ENCODE data around the gene NCKAP5.

The NCKAP5 gene

GRCh38 chr2:132754392-132754791, 813.9 kb downstream of the NCKAP5 start:
- no peak for DNase-seq (ENCODE audit: low read depth)

GRCh38 chr2:132752421-132753206, 815.6 kb downstream of the NCKAP5 start:
- DNase-seq (ENCODE audit: low read depth): no peak

- no peak for DNase-seq (ENCODE audit: low read depth)
Measured at GRCh38 chr2:132751836-132752235, 816.4 kb downstream of the NCKAP5 start.

GRCh38 chr2:132750606-132751005, 817.7 kb downstream of the NCKAP5 start:
- no peak for DNase-seq (ENCODE audit: low read depth)

GRCh38 chr2:132747046-132747445, 821.2 kb downstream of the NCKAP5 start:
- no peak for DNase-seq (ENCODE audit: low read depth)

GRCh38 chr2:132741754-132742153, 826.5 kb downstream of the NCKAP5 start:
- DNase-seq (ENCODE audit: low read depth): no peak

GRCh38 chr2:132740081-132740720, 828.1 kb downstream of the NCKAP5 start:
- no peak for DNase-seq (ENCODE audit: low read depth)

- no peak for DNase-seq (ENCODE audit: low read depth)
Measured at GRCh38 chr2:132738223-132738622, 830.0 kb downstream of the NCKAP5 start.

- no peak for DNase-seq (ENCODE audit: low read depth)
Measured at GRCh38 chr2:132736059-132736458, 832.2 kb downstream of the NCKAP5 start.

GRCh38 chr2:132734961-132735360, 833.3 kb downstream of the NCKAP5 start:
- no peak for DNase-seq (ENCODE audit: low read depth)

- no peak for DNase-seq (ENCODE audit: low read depth)
Measured at GRCh38 chr2:132733094-132733493, 835.2 kb downstream of the NCKAP5 start.

- no peak for DNase-seq (ENCODE audit: low read depth)
Measured at GRCh38 chr2:132732694-132733093, 835.6 kb downstream of the NCKAP5 start.

- DNase-seq (ENCODE audit: low read depth): no peak
Measured at GRCh38 chr2:132731441-132731840, 836.8 kb downstream of the NCKAP5 start.

GRCh38 chr2:132730611-132731010, 837.7 kb downstream of the NCKAP5 start:
- no peak for DNase-seq (ENCODE audit: low read depth)

- no peak for DNase-seq (ENCODE audit: low read depth)
Measured at GRCh38 chr2:132729522-132729921, 838.7 kb downstream of the NCKAP5 start.

- no peak for DNase-seq (ENCODE audit: low read depth)
Measured at GRCh38 chr2:132726155-132726554, 842.1 kb downstream of the NCKAP5 start.

- DNase-seq (ENCODE audit: low read depth): no peak
Measured at GRCh38 chr2:132725748-132726147, 842.5 kb downstream of the NCKAP5 start.

- DNase-seq (ENCODE audit: low read depth): no peak
Measured at GRCh38 chr2:132725148-132725547, 843.1 kb downstream of the NCKAP5 start.

GRCh38 chr2:132721938-132722337, 846.3 kb downstream of the NCKAP5 start:
- no peak for DNase-seq (ENCODE audit: low read depth)

GRCh38 chr2:132720393-132720792, 847.9 kb downstream of the NCKAP5 start:
- no peak for DNase-seq (ENCODE audit: low read depth)

- DNase-seq (ENCODE audit: low read depth): no peak
Measured at GRCh38 chr2:132719480-132719879, 848.8 kb downstream of the NCKAP5 start.

- DNase-seq (ENCODE audit: low read depth): no peak
Measured at GRCh38 chr2:132716954-132717353, 851.3 kb downstream of the NCKAP5 start.
